Right lobe of liver (tissue), 6 donors: ENCODE measurements around the gene STXBP6. TPM values are rescaled to one million over a fixed set of nuclear protein-coding genes. Genes with fewer than 3 reads are reported as not detected.

ENCODE experiments used
- ATAC-seq, 4 donors: fragments of 200-7000 bp; cut with Tn5 transposase; one replicate each; pipeline ENCODE4 v1.9.1; 2020; ENCODE audit warnings: mild to moderate bottlenecking in 4 of 4, moderate library complexity in 4 of 4
- DNase-seq, 3 donors: peaks; one replicate each; pipeline ENCODE4 v3.0.0-alpha.2; 2020
- H3K27ac ChIP-seq, 3 donors: fragments of 200-600 bp; one replicate each; pipeline ENCODE4 v1.8.0; 2022
- H3K27me3 ChIP-seq, 2 donors: fragments of 200-600 bp; one replicate each; pipeline ENCODE4 v1.8.0; 2022
- H3K36me3 ChIP-seq, 4 donors: fragments of 200-600 bp; sonication (generic) in 1 of 4; one replicate each; pipeline versions ENCODE4 v1.5.1 to v1.8.0; 2017 to 2022; ENCODE audit warnings: control low read depth in 1 of 4
- H3K4me1 ChIP-seq, 4 donors: fragments of 200-600 bp; sonication (generic) in 1 of 4; one replicate each; pipeline versions ENCODE4 v1.5.1 to v1.8.0; 2017 to 2022; ENCODE audit warnings: control low read depth in 1 of 4
- H3K4me3 ChIP-seq, 3 donors: fragments of 200-600 bp; one replicate each; pipeline ENCODE4 v1.8.0; 2022
- H3K9me3 ChIP-seq, 4 donors: fragments of 200-600 bp; sonication (generic) in 1 of 4; one replicate each; pipeline versions ENCODE4 v1.5.1 to v1.8.0; 2017 to 2022; ENCODE audit warnings: control low read depth in 1 of 4
- CTCF ChIP-seq, 4 donors: fragments of 200-600 bp in 3 of 4; fragments of 450-650 bp in 1 of 4; IDR thresholded peaks; one replicate each; pipeline versions ENCODE4 v1.5.1 to v1.8.0; 2016 to 2022; ENCODE audit warnings: antibody characterized with exemption in 4 of 4, mild to moderate bottlenecking in 2 of 4
- POLR2A ChIP-seq: fragments of 450-650 bp; IDR thresholded peaks from one replicate; pipeline ENCODE4 v1.6.1; 2017; ENCODE audit warnings: antibody characterized with exemption, mild to moderate bottlenecking
- WGBS: methylation state at CpG from one replicate; pipeline ENCODE4 v1.1.6; 2018; ENCODE audit warnings: low coverage, low lambda C conversion rate; ENCODE audit not compliant: insufficient coverage; ENCODE audit errors: missing lambda C conversion rate; 5-methylcytosine and 5-hydroxymethylcytosine counted together
- intact Hi-C, 2 donors: fragments of 100-400 bp; cut with DNase I; formaldehyde crosslinking; loops; one replicate each; pipeline versions ENCODE4 v1.11.2 to v1.14.1; 2022
- long read RNA-seq: library from polyadenylated mRNA; unstranded; transcript quantifications from one replicate; pipeline ENCODE4 v2.0.0, GENCODE V29; 2019
- total RNA-seq, 6 experiments: library from RNA; depleted of rRNA in 2 of 6; stranded (reverse); fragments of >200 nt in 2 of 6; fragmentation: NEBNext Ultra II Directional in 3 of 6; extraction: Animal tissue kit (Norgen Biotek cat#: 25700) in 3 of 6; gene quantifications; one replicate each; pipeline versions ENCODE4 v1.1.0 to v1.2.4, GENCODE V29; 2016 to 2023
- donor health status: DM: no; HTN: yes; CAD: no.
- donor health status: DM: no; HTN: no; CAD: no.
- donor health status: DM: no; HTN: no; CAD: no.
- donor health status: DM: no; HTN: yes; CAD: no.
- donor health status: DM: no; HTN: yes; CAD: no.

The STXBP6 gene
- total RNA-seq, result 1 to 10 TPM in 4 of 6 experiments, under 1 TPM in 2; 0.55 to 1.7 (median 1.1) TPM
- long read RNA-seq, partial matches to known transcripts, result 0 of 2 reads
- long read RNA-seq, other reads (novel, unspliced or antisense), result 0 of 2 reads

GRCh38 chr14:25049568-25050268 is at the start of gene STXBP6:
TSS of gene STXBP6 (minus strand) at chr14:25050147. CDS start at chr14:24974818, 75,329 bp downstream.
- intact Hi-C loops, result loop anchor here in 1 of 2 donors (5.0 to 10.0 kb wide), 2 partner anchors 242 to 315 kb away; no protein-coding TSS in a partner anchor
- H3K27ac ChIP-seq, result peak within 1 kb of the TSS in 2 of 3 donors; percentile 9 to 12
- H3K9me3 ChIP-seq, result no peaks in the 10 kb centered on the region
- H3K36me3 ChIP-seq, result no peaks in the 10 kb centered on the region
- peak within 1 kb of the TSS; percentile 62 to 69 (median 62) for H3K4me3 ChIP-seq
- H3K4me1 ChIP-seq, result peaks cover 0 to 7% (median 0%) of the 10 kb centered on the region in 4 donors
- ATAC-seq (peak; percentile 93 to 96 (median 94)), DNase-seq (peak; percentile 71 to 76 (median 73))
- H3K27me3 ChIP-seq, result no peaks in the 10 kb centered on the region
- TF ChIP-seq CTCF (IDR thresholded peaks at IDR 0.05), result no peak
- TF ChIP-seq POLR2A, result no peak
- WGBS, result no CpG with 5 or more reads among the region's 82 CpGs

- intact Hi-C loops, result no loop called here
- DNase-seq, result no peak
- no peak for TF ChIP-seq POLR2A
- TF ChIP-seq CTCF (IDR thresholded peaks at IDR 0.05), result no peak
These were observed 47.2 kb upstream of the STXBP6 start for GRCh38 chr14:25097120-25097519.

GRCh38 chr14:25095736-25096437 is 45.9 kb upstream of the STXBP6 start:
- ATAC-seq, result no peak
- Histone ChIP-seq H3K9me3 (no peaks in the 10 kb centered on the region), H3K4me1 (no peaks in the 10 kb centered on the region), H3K36me3 (no peaks in the 10 kb centered on the region), H3K27ac (no peak overlapping the region), H3K4me3 (no peak overlapping the region), H3K27me3 (no peaks in the 10 kb centered on the region)
- TF ChIP-seq CTCF (IDR thresholded peaks at IDR 0.05) (no peak), POLR2A (no peak)
- WGBS, result 52% methylated on average over 4 of the region's 5 CpGs
- intact Hi-C loops, result no loop called here
- DNase-seq, result no peak

More at GRCh38 chr14:25097120-25097519, 47.2 kb upstream of the STXBP6 start:
- Histone ChIP-seq H3K4me3 (no peak overlapping the region), H3K27ac (no peak overlapping the region), H3K36me3 (no peaks in the 10 kb centered on the region), H3K4me1 (no peaks in the 10 kb centered on the region), H3K9me3 (no peaks in the 10 kb centered on the region), H3K27me3 (no peaks in the 10 kb centered on the region)
- WGBS, result 10% methylated on average over 2 of the region's 2 CpGs
- ATAC-seq, result no peak

GRCh38 chr14:25094171-25094907 is 44.4 kb upstream of the STXBP6 start:
- H3K4me3 ChIP-seq, result no peak overlapping the region
- DNase-seq, result no peak
- no peak for TF ChIP-seq POLR2A
- no peak for TF ChIP-seq CTCF (IDR thresholded peaks at IDR 0.05)
- H3K27me3 ChIP-seq, result no peaks in the 10 kb centered on the region
- H3K27ac ChIP-seq, result no peak overlapping the region
- intact Hi-C loops, result no loop called here
- ATAC-seq, result no peak
- no peaks in the 10 kb centered on the region for H3K9me3 ChIP-seq
- no peaks in the 10 kb centered on the region for H3K36me3 ChIP-seq
- 53% methylated on average over 7 of the region's 9 CpGs for WGBS
- H3K4me1 ChIP-seq, result no peaks in the 10 kb centered on the region
